Epidermal melanocyte (primary cell): ENCODE measurements around the gene TMEM245.

Experiments used
- DNase-seq: peaks from one replicate; pipeline ENCODE4 v3.0.0; 2011; ENCODE audit warnings: low spot score; ENCODE audit not compliant: insufficient read length

Gene TMEM245

GRCh38 chr9:109028457-109028856 is 91.3 kb downstream of the TMEM245 start:
- DNase-seq, result no peak

GRCh38 chr9:109027176-109027575 is 92.6 kb downstream of the TMEM245 start:
- DNase-seq, result no peak

- DNase-seq, result no peak
Observed at GRCh38 chr9:109026306-109026705, 93.4 kb downstream of the TMEM245 start.

GRCh38 chr9:109022873-109023272 is 96.9 kb downstream of the TMEM245 start:
- no peak for DNase-seq

GRCh38 chr9:109020581-109021511 is 98.9 kb downstream of the TMEM245 start:
- no peak for DNase-seq

- no peak for DNase-seq
Observed at GRCh38 chr9:109020113-109020512, 99.6 kb downstream of the TMEM245 start.

- no peak for DNase-seq
Observed at GRCh38 chr9:109019420-109019819, 100.3 kb downstream of the TMEM245 start.

- DNase-seq, result no peak
Observed at GRCh38 chr9:109017493-109017892, 102.3 kb downstream of the TMEM245 start.

GRCh38 chr9:109017061-109017460 is 102.7 kb downstream of the TMEM245 start:
- no peak for DNase-seq

GRCh38 chr9:109016132-109016531 is 103.6 kb downstream of the TMEM245 start:
- no peak for DNase-seq

- DNase-seq, result no peak
Observed at GRCh38 chr9:109014608-109015280, 105.0 kb downstream of the TMEM245 start.

GRCh38 chr9:109013679-109014607 is 105.8 kb downstream of the TMEM245 start:
- no peak for DNase-seq

GRCh38 chr9:109012876-109013678 is 106.7 kb downstream of the TMEM245 start, which contains the start of gene CTNNAL1:
TSS of gene CTNNAL1 (minus strand) at chr9:109013499. CDS start at chr9:109013442, 57 bp downstream.
- DNase-seq, result peak; percentile 79

- peak; percentile 51 for DNase-seq
Observed at GRCh38 chr9:109012009-109012875, 107.5 kb downstream of the TMEM245 start.

GRCh38 chr9:109011231-109011671 is 108.5 kb downstream of the TMEM245 start:
- no peak for DNase-seq

- DNase-seq, result no peak
Observed at GRCh38 chr9:109010746-109011145, 109.0 kb downstream of the TMEM245 start.

GRCh38 chr9:109005678-109006077 is 114.1 kb downstream of the TMEM245 start:
- DNase-seq, result no peak

GRCh38 chr9:109003116-109003515 is 116.6 kb downstream of the TMEM245 start:
- DNase-seq, result no peak

GRCh38 chr9:109002141-109002540 is 117.6 kb downstream of the TMEM245 start:
- DNase-seq, result no peak
